Mesendoderm (in vitro differentiated cells): ENCODE results near the gene FAT1. TPM values are rescaled to one million over a fixed set of nuclear protein-coding genes. Genes with fewer than 3 reads are reported as not detected.

Experiments
- DNase-seq: peaks from one replicate; pipeline ENCODE4 v3.0.0; 2013
- H2AK5ac ChIP-seq: 2 replicates; pipeline ENCODE4 v1.6.1; 2013; ENCODE audit warnings: low read length, inconsistent platforms
- H2BK120ac ChIP-seq: 2 replicates; pipeline ENCODE4 v1.6.1; 2013; ENCODE audit warnings: low read depth, mild to moderate bottlenecking, low read length, moderate library complexity, mixed read lengths
- H2BK15ac ChIP-seq: replicated peaks from 2 replicates; pipeline ENCODE4 v1.6.1; 2013; ENCODE audit warnings: low read depth, mild to moderate bottlenecking, moderate library complexity
- H2BK5ac ChIP-seq: 2 replicates; pipeline ENCODE4 v1.6.1; 2013; ENCODE audit warnings: low read length, inconsistent platforms
- H3K18ac ChIP-seq: 2 replicates; pipeline ENCODE4 v1.6.1; 2013; ENCODE audit warnings: mild to moderate bottlenecking, low read length, mixed read lengths
- H3K23ac ChIP-seq: one replicate; pipeline ENCODE4 v1.6.1; 2013; ENCODE audit warnings: low read length
- H3K27ac ChIP-seq: 2 replicates; pipeline ENCODE4 v1.5.1; 2013; ENCODE audit warnings: low read depth, mild to moderate bottlenecking, inconsistent platforms, low read length, moderate library complexity
- H3K27me3 ChIP-seq: 2 replicates; pipeline ENCODE4 v1.6.1; 2013; ENCODE audit warnings: low read length, control low read depth, mild to moderate bottlenecking, inconsistent platforms; ENCODE audit not compliant: insufficient read depth, poor library complexity
- H3K36me3 ChIP-seq: 2 replicates; pipeline ENCODE4 v1.6.1; 2013; ENCODE audit warnings: low read length, inconsistent platforms; ENCODE audit not compliant: control insufficient read depth, insufficient read depth
- H3K4ac ChIP-seq: one replicate; pipeline ENCODE4 v1.6.1; 2013; ENCODE audit warnings: low read depth, mild to moderate bottlenecking, low read length, moderate library complexity
- H3K4me1 ChIP-seq: 2 replicates; pipeline ENCODE4 v1.6.1; 2013; ENCODE audit warnings: low read depth, low read length, inconsistent platforms; ENCODE audit not compliant: control insufficient read depth
- H3K4me2 ChIP-seq: 2 replicates; pipeline ENCODE4 v1.6.1; 2013; ENCODE audit warnings: low read length
- H3K4me3 ChIP-seq: 2 replicates; pipeline ENCODE4 v1.5.1; 2013; ENCODE audit warnings: mild to moderate bottlenecking, low read length
- H3K56ac ChIP-seq: one replicate; pipeline ENCODE4 v1.6.1; 2013; ENCODE audit warnings: low read length
- H3K79me1 ChIP-seq: 2 replicates; pipeline ENCODE4 v1.6.1; 2013; ENCODE audit warnings: low read length, inconsistent platforms
- H3K79me2 ChIP-seq: 2 replicates; pipeline ENCODE4 v1.6.1; 2013; ENCODE audit warnings: mild to moderate bottlenecking, low read length; ENCODE audit not compliant: control insufficient read depth, insufficient read depth
- H3K9ac ChIP-seq: 2 replicates; pipeline ENCODE4 v1.6.1; 2013; ENCODE audit warnings: low read length, inconsistent platforms
- H4K5ac ChIP-seq: one replicate; pipeline ENCODE4 v1.6.1; 2013; ENCODE audit warnings: low read length
- H4K8ac ChIP-seq: one replicate; pipeline ENCODE4 v1.6.1; 2013; ENCODE audit warnings: low read depth, mild to moderate bottlenecking, control low read depth, low read length, moderate library complexity
- WGBS: extraction: QIAGEN DNeasy Blood & Tissue Kit; methylation state at CpG from one replicate; pipeline ENCODE4 v1.1.7; 2013; ENCODE audit warnings: low lambda C conversion rate, missing lambda C conversion rate; ENCODE audit not compliant: insufficient coverage; ENCODE audit errors: extremely low coverage; 5-methylcytosine and 5-hydroxymethylcytosine counted together
- polyA plus RNA-seq, 2 experiments: library from polyadenylated mRNA; stranded (reverse); fragments of 200-250 nt; gene quantifications; one replicate each; pipeline ENCODE4 v1.2.3, GENCODE V29; 2013

Gene FAT1
- 32.3 TPM for polyA plus RNA-seq (2013, experiment 1 of 2)
- polyA plus RNA-seq (2013, experiment 2 of 2): 29.4 TPM

GRCh38 chr4:186723292-186724057, at the start of gene FAT1:
Gene FAT1 (minus strand): TSS chr4:186723856. CDS start chr4:186709827, 14,029 bp downstream.
- Histone ChIP-seq H2BK15ac (no peak within 1 kb of the TSS), H3K27ac (peak within 1 kb of the TSS; percentile 97), H3K18ac (peak within 1 kb of the TSS; percentile 100), H3K56ac (peak within 1 kb of the TSS; percentile 97), H3K27me3 (no peaks in the 10 kb centered on the region), H3K4ac (peak within 1 kb of the TSS; percentile 99), H3K36me3 (no peaks in the 10 kb centered on the region), H3K9ac (peak within 1 kb of the TSS; percentile 91), H2AK5ac (no peak within 1 kb of the TSS), H3K4me1 (peaks cover 5% of the 10 kb centered on the region), H3K4me2 (peak within 1 kb of the TSS; percentile 44), H2BK120ac (peak within 1 kb of the TSS; percentile 93), H3K4me3 (peak within 1 kb of the TSS; percentile 81), H4K5ac (no peak within 1 kb of the TSS), H3K79me2 (peaks cover 22% of the 10 kb centered on the region), H4K8ac (peak within 1 kb of the TSS; percentile 93), H3K79me1 (peaks cover 15% of the 10 kb centered on the region), H3K23ac (peak within 1 kb of the TSS; percentile 67), H2BK5ac (peak within 1 kb of the TSS; percentile 78)
- peak; percentile 87 for DNase-seq
- no CpG with 5 or more reads among the region's 112 CpGs for WGBS

GRCh38 chr4:186772936-186773487, 49.4 kb upstream of the FAT1 start:
- no peak overlapping the region for H2BK120ac ChIP-seq
- no peak overlapping the region for H3K4me3 ChIP-seq
- WGBS: no CpG with 5 or more reads among the region's 12 CpGs

GRCh38 chr4:186771624-186772023, 48.0 kb upstream of the FAT1 start:
- Histone ChIP-seq H3K18ac (no peak overlapping the region), H3K79me1 (no peaks in the 10 kb centered on the region), H2BK120ac (no peak overlapping the region), H4K5ac (no peak overlapping the region), H3K23ac (no peak overlapping the region), H3K56ac (no peak overlapping the region), H3K36me3 (no peaks in the 10 kb centered on the region), H4K8ac (no peak overlapping the region), H3K4ac (no peak overlapping the region), H3K27ac (no peak overlapping the region), H3K27me3 (no peaks in the 10 kb centered on the region), H3K4me1 (no peaks in the 10 kb centered on the region), H2AK5ac (no peak overlapping the region), H3K4me2 (no peak overlapping the region), H3K79me2 (no peaks in the 10 kb centered on the region), H3K4me3 (no peak overlapping the region), H2BK5ac (no peak overlapping the region), H3K9ac (no peak overlapping the region), H2BK15ac (no peak overlapping the region)
- WGBS: no CpG with 5 or more reads among the region's 2 CpGs
- no peak for DNase-seq

More at GRCh38 chr4:186772936-186773487, 49.4 kb upstream of the FAT1 start:
- no peaks in the 10 kb centered on the region for H3K79me1 ChIP-seq
- H4K8ac ChIP-seq: no peak overlapping the region
- H3K79me2 ChIP-seq: no peaks in the 10 kb centered on the region
- DNase-seq: no peak
- no peak overlapping the region for H4K5ac ChIP-seq
- no peak overlapping the region for H3K27ac ChIP-seq
- H3K56ac ChIP-seq: no peak overlapping the region
- H3K23ac ChIP-seq: no peak overlapping the region
- H3K4me1 ChIP-seq: no peaks in the 10 kb centered on the region
- no peak overlapping the region for H3K18ac ChIP-seq
- no peak overlapping the region for H2BK5ac ChIP-seq
- no peak overlapping the region for H2AK5ac ChIP-seq
- no peak overlapping the region for H3K9ac ChIP-seq
- H3K27me3 ChIP-seq: no peaks in the 10 kb centered on the region
- no peaks in the 10 kb centered on the region for H3K36me3 ChIP-seq
- no peak overlapping the region for H2BK15ac ChIP-seq
- H3K4ac ChIP-seq: no peak overlapping the region
- H3K4me2 ChIP-seq: no peak overlapping the region

DNA sequence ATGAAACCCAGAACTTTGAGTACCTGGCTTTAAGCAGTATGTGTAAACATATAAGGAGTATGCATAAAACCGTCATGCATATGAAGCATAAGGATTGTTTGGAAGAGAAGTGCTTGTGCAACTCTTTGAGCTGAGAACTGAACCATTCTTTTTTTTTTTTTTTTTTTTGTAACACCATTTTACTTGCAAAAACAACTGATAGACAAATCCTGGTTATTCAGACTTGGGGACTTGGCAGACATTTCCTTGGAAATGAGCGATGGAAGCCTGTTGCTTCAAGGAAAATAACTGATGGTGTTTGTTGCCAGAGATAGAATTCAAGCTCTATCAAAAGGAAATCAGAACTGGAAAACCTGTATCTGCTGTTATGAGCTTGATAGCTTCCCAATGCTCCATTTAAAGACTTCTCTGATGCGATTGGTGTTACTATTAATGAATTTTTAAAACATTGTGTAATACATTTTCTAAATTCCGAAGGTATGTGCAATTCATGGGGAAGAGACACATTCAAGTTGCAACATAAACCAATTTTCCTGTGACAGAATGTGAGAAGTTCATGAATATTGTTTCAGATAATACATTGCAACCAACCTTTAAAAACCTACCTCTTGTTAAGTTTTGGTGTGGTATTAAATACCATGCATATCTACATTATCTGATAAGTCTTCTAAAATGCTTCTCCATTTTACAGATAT, 47.0 kb upstream of the FAT1 start:
- Histone ChIP-seq H3K27me3 (no peaks in the 10 kb centered on the region), H2AK5ac (no peak overlapping the region), H2BK15ac (no peak overlapping the region), H2BK5ac (no peak overlapping the region), H3K23ac (no peak overlapping the region), H3K79me2 (no peaks in the 10 kb centered on the region), H4K5ac (no peak overlapping the region), H3K36me3 (no peaks in the 10 kb centered on the region), H3K56ac (no peak overlapping the region), H4K8ac (no peak overlapping the region), H3K27ac (no peak overlapping the region), H3K4me2 (no peak overlapping the region), H3K9ac (no peak overlapping the region), H3K4ac (no peak overlapping the region), H3K79me1 (no peaks in the 10 kb centered on the region), H3K4me3 (no peak overlapping the region), H3K18ac (no peak overlapping the region), H2BK120ac (no peak overlapping the region), H3K4me1 (no peaks in the 10 kb centered on the region)
- WGBS: no CpG with 5 or more reads among the region's 4 CpGs
- no peak for DNase-seq

- no peak overlapping the region for H3K18ac ChIP-seq
- H3K79me2 ChIP-seq: no peaks in the 10 kb centered on the region
- H3K27me3 ChIP-seq: no peaks in the 10 kb centered on the region
- H3K4me2 ChIP-seq: no peak overlapping the region
- no peak overlapping the region for H2BK5ac ChIP-seq
- no peak overlapping the region for H3K27ac ChIP-seq
- no peaks in the 10 kb centered on the region for H3K4me1 ChIP-seq
- H3K4ac ChIP-seq: no peak overlapping the region
- H3K56ac ChIP-seq: no peak overlapping the region
- DNase-seq: no peak
- no CpG with 5 or more reads among the region's 4 CpGs for WGBS
- H3K36me3 ChIP-seq: no peaks in the 10 kb centered on the region
- no peak overlapping the region for H3K23ac ChIP-seq
- H4K8ac ChIP-seq: no peak overlapping the region
- H3K79me1 ChIP-seq: no peaks in the 10 kb centered on the region
- H3K4me3 ChIP-seq: no peak overlapping the region
- H2BK120ac ChIP-seq: no peak overlapping the region
- H3K9ac ChIP-seq: no peak overlapping the region
- H4K5ac ChIP-seq: no peak overlapping the region
- H2AK5ac ChIP-seq: no peak overlapping the region
- H2BK15ac ChIP-seq: no peak overlapping the region
Measured at GRCh38 chr4:186767794-186768193, 44.1 kb upstream of the FAT1 start.
